Stimulated activated CD4-positive, alpha-beta T cell treated with anti-CD3 and anti-CD28 coated beads, Interleukin-4, amount 100 ng/mL, for 24 hours (primary cell): Measurements from ENCODE around the gene TRIM39.
"Not testable (repeated sequence)": the region's sequence is repeated elsewhere in the genome, so short reads cannot be mapped to it uniquely, and the experiment has no call there.

ENCODE experiments used
- DNase-seq: peaks from one replicate; pipeline ENCODE4 v3.0.0-alpha.2; 2020

The TRIM39 gene

DNA sequence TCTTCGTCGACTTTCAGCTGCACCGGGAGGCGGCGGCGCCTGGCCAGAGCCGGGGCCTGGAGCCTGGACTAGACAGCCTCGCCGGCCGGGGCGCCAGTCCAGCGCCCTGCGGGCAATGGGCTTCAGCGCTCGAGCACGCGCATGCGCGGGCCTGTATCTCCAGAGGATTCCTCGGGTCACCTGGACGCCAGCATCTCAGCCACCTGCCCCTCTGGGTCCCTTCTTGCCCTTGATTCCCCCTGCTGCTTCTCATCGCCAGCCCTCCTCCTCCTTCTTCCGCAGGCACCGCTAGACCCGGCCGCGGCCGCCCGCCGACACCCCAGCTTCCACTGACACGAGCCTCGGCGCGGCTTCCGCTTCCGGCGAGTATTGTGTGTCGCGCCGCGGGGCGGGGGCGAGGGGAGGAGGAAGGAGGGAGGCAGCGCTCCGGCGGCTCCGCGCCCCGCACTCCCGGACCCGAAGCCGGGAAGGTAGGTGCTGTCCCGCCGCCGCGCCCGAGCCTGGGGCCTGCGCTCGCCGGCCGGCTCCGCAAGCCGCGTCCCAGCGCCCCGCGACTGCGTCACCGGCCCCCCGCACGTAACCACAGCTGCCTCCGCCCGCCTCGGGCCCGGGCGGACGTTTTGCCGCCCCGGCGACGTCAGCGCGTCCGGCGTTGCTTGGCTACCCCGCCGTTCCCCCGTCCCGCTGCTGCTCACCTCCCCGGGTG, at the start of gene TRIM39:
TRIM39 (plus strand) TSS at position 402 of the 706 bp plus-strand sequence. CDS start 2,391 bp downstream, outside the sequence.
- DNase-seq = peak; percentile 87

GRCh38 chr6:30280988-30281387, 45.7 kb upstream of the TRIM39 start:
- DNase-seq = not testable (repeated sequence)

GRCh38 chr6:30282522-30282921, 44.2 kb upstream of the TRIM39 start:
- DNase-seq = no peak

DNA sequence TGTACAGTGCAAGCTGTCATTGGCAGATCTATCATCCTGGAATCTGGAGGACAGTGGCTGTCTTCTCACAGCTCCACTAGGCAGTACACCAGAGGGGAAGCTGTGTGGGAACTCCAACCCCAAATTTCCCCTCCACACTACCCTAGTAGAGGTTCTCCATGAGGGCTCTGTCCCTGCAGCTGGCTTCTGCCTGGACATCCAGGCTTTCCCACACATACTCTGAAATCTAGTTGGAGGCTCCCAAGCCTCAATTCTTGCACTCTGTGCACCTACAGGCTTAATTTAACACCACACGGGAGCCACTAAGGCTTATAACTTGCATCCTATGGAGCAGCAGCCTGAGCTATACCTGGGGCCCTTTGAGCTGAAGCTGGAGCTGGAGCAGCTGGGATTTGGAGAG, 43.0 kb upstream of the TRIM39 start:
- DNase-seq = no peak

DNA sequence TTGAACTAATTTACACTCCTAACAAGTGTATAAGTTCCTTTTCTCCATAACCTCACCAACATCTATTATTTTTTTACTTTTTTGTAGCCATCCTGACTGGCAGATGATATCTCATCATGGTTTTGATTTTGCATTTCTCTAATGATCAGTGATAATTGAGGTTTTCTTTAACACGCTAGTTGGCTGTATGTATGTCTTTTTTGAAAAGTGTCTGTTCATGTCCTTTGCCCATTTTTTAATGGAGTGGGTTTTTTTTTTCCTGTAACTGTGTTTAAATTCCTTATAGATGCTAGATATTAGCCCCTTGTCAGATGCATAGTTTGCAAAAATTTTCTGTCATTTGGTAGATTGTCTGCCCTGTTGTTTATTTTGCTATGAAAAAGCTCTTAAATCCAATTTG, 39.6 kb upstream of the TRIM39 start:
- DNase-seq = no peak

DNA sequence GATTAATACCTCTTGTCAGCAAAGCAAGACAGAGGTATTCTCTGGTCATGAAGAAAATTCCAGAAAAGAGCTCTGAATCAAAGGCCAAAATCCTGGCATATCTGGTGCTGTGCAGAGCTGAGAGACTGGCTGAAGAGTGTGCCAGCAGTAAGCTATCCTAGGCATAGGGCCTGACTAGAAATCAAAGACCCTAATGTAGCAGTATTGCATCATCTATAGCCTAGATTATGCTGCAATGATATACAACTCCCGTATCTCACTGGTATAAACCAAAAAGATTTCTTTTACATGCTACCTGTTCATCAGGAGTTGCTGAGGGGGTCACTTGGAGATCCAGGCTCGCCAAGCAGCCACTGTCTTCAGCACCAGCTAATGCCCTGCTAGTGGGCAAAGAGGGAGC, 30.9 kb upstream of the TRIM39 start:
- no peak for DNase-seq

DNA sequence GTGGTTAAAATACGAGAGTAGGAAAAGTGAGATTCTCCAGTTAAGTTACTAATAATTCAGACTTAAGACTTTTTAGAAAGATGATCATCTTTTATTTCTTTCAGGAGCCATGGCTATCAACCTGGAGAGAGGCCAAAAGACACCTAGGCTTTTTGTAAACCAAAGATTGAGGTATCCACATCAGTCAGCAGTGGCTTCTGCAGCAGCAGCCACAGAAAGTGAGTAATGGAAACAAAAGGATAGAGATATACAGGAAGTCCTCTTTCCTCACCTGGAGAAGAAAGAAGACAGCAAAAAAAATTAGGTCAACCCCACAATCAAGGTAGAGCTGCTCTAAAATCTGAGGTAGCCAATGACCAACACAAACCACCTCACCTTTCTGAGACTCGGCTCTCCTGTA, 22.7 kb upstream of the TRIM39 start:
- no peak for DNase-seq

GRCh38 chr6:30311101-30311500, 15.6 kb upstream of the TRIM39 start:
- DNase-seq = no peak

- DNase-seq = no peak
Measured at GRCh38 chr6:30311671-30312070, 15.1 kb upstream of the TRIM39 start.

- DNase-seq = no peak
Measured at GRCh38 chr6:30312266-30312665, 14.5 kb upstream of the TRIM39 start.

DNA sequence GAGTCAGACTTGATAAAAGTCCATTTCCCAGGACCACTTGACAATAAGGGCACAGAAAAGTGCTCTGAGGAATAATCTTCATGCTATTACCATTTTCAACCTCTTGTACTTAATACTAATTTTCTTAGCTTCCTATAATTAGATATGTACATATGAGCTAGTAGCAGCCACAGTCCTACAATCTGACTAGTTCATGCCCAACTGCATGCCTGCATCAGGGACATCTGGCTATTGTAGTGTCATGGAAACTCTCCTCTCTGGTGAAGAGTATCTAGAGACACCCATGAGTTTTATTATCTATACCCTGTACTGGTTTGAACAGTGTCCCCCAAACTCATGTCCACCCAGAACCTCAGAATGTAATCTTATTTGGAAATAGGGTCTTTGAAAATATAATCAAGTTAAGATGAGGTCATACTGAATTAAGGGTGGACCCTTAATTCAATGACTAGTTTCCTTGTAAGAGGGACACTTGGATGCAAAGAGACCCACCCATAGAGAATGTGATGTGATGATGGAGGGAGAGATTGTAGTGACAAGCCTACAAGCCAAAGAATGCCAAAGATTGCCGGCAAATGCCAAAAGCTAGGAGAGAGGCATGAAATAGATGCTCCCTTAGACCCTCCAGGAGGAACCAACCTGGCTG, 13.9 kb upstream of the TRIM39 start:
- DNase-seq = no peak

GRCh38 chr6:30315156-30315555, 11.6 kb upstream of the TRIM39 start:
- DNase-seq = no peak

GRCh38 chr6:30317913-30318589, 8.7 kb upstream of the TRIM39 start:
- no peak for DNase-seq

- DNase-seq = no peak
Measured at GRCh38 chr6:30319146-30319835, 7.4 kb upstream of the TRIM39 start.

DNA sequence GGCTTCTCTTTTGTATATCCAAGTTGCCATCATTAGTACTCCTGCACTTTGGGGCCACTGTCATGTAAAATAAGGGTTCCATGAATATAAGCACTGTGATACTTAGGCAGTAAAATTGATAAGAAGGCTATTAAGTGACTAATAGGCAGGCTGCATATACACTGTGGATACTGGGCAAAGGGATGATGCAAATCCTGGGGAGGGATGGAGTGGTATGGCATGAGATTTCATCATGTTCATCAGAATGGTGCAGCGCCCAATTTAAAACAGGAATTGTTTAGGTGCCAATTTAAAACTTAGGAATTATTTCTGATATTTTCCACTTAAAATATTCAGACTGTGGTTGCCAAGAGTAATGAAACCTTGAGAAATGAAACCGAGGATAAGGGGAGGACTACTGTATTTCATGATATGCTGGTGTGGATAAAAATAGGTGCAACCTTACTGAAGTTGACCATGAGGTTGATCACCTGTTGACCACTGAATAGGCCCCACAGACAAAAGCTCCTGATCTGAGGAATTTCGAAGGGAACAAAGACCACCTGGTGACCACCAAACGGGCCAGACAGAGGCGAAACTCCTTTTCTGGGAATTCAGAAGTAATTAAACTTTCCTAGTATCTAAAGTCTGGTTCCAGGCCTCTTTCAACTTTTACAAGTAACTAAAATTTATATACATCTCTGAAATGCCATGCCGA, 4.9 kb upstream of the TRIM39 start:
- DNase-seq = no peak

GRCh38 chr6:30322527-30323501, 3.9 kb upstream of the TRIM39 start:
- peak; percentile 42 for DNase-seq

- no peak for DNase-seq
Measured at GRCh38 chr6:30323806-30324205, 2.9 kb upstream of the TRIM39 start.

- DNase-seq = peak; percentile 90
Measured at GRCh38 chr6:30325150-30325872, 1.4 kb upstream of the TRIM39 start.

GRCh38 chr6:30325873-30326525, 728 bp upstream of the TRIM39 start:
- peak; percentile 80 for DNase-seq

GRCh38 chr6:30327232-30327746, 562 bp downstream of the TRIM39 start:
- DNase-seq = no peak
